SK-N-SH (cell line): Measurements from ENCODE around the gene ITGBL1. TPM values are rescaled to one million over a fixed set of nuclear protein-coding genes. Genes with fewer than 3 reads are reported as not detected.

Source experiments
- CTCF ChIA-PET: fragments of 300-600, 350-600 bp; formaldehyde crosslinking; extraction: SDS; loops from one replicate; lab custom pipeline; 2021; lab: Yijun Ruan, JAX
- POLR2A ChIA-PET: fragments of 350-600 bp; sonication (Branson Sonifier 250); formaldehyde crosslinking; extraction: SDS; loops from one replicate; lab custom pipeline; 2020; ENCODE audit warnings: antibody characterized with exemption, inconsistent platforms; lab: Yijun Ruan, JAX
- DNase-seq: peaks from one replicate; pipeline ENCODE4 v3.0.0; 2012
- H2AFZ ChIP-seq: fragments of 200-600 bp; sonication (generic); 2 replicates; pipeline ENCODE4 v1.8.1; 2016; ENCODE audit warnings: antibody characterized with exemption, mild to moderate bottlenecking, low read depth
- H3F3A ChIP-seq: fragments of 200-600 bp; sonication (generic); replicated peaks from 2 replicates; pipeline ENCODE3; 2016; ENCODE audit warnings: antibody characterized with exemption, mild to moderate bottlenecking; ENCODE audit not compliant: insufficient read depth
- H3K27ac ChIP-seq, 2 experiments: fragments of 200-500 bp in 1 of 2; fragments of 200-600 bp in 1 of 2; sonication (Bioruptor generic) in 1 of 2; sonication (generic), shearing (Covaris generic) in 1 of 2; 2 replicates each; pipeline versions ENCODE4 v1.5.1 to v1.6.1; 2014 to 2016; ENCODE audit warnings: low read depth in 2 of 2, inconsistent platforms in 1 of 2, low read length in 1 of 2, mild to moderate bottlenecking in 1 of 2, mixed read lengths in 1 of 2
- H3K27me3 ChIP-seq: fragments of 200-600 bp; sonication (generic), shearing (Covaris generic); 2 replicates; pipeline ENCODE4 v1.6.1; 2016; ENCODE audit warnings: mixed run types; ENCODE audit not compliant: insufficient read depth
- H3K36me3 ChIP-seq, 2 experiments: fragments of 200-500 bp in 1 of 2; fragments of 200-600 bp in 1 of 2; sonication (Bioruptor generic) in 1 of 2; sonication (generic) in 1 of 2; replicated peaks in 1 of 2; 2 replicates each; pipeline versions ENCODE3 to v1.5.1; 2014 to 2016; ENCODE audit warnings: low read length in 1 of 2, mild to moderate bottlenecking in 1 of 2; ENCODE audit not compliant: insufficient read depth in 2 of 2, control insufficient read depth in 1 of 2
- H3K4me1 ChIP-seq, 2 experiments: fragments of 200-500 bp in 1 of 2; fragments of 200-600 bp in 1 of 2; sonication (Bioruptor generic) in 1 of 2; sonication (generic), shearing (Covaris generic) in 1 of 2; 2 replicates each; pipeline versions ENCODE4 v1.5.1 to v1.6.1; 2014 to 2016; ENCODE audit warnings: low read depth in 1 of 2, low read length in 1 of 2, mixed run types in 1 of 2; ENCODE audit not compliant: insufficient read depth in 2 of 2, control insufficient read depth in 1 of 2
- H3K4me2 ChIP-seq: fragments of 200-600 bp; sonication (generic), shearing (Covaris generic); 2 replicates; pipeline ENCODE4 v1.6.1; 2017; ENCODE audit warnings: mixed run types
- H3K4me3 ChIP-seq, 2 experiments: fragments of 200-500 bp in 1 of 2; fragments of 200-600 bp in 1 of 2; sonication (Bioruptor generic) in 1 of 2; sonication (generic), shearing (Covaris generic) in 1 of 2; 2 replicates each; pipeline versions ENCODE4 v1.5.1 to v1.8.1; 2014 to 2016; ENCODE audit warnings: low read depth in 2 of 2, inconsistent platforms in 1 of 2, low read length in 1 of 2, mild to moderate bottlenecking in 1 of 2, mixed read lengths in 1 of 2, moderate library complexity in 1 of 2
- H3K79me2 ChIP-seq: fragments of 200-600 bp; sonication (generic); 2 replicates; pipeline ENCODE4 v1.8.1; 2017; ENCODE audit warnings: mild to moderate bottlenecking; ENCODE audit not compliant: insufficient read depth
- H3K9ac ChIP-seq: fragments of 200-600 bp; sonication (generic); 2 replicates; pipeline ENCODE4 v1.6.1; 2017; ENCODE audit warnings: mixed run types
- H3K9me2 ChIP-seq: fragments of 200-600 bp; sonication (generic); 2 replicates; pipeline ENCODE4 v1.6.1; 2017; ENCODE audit warnings: mixed run types
- H3K9me3 ChIP-seq: fragments of 200-600 bp; sonication (generic); 2 replicates; pipeline ENCODE4 v1.6.1; 2017; ENCODE audit warnings: mixed run types, mild to moderate bottlenecking, moderate library complexity
- H4K20me1 ChIP-seq: fragments of 200-600 bp; sonication (generic); 2 replicates; pipeline ENCODE4 v1.6.1; 2017; ENCODE audit warnings: mild to moderate bottlenecking, mixed run types; ENCODE audit not compliant: insufficient read depth
- ELF1 ChIP-seq: IDR thresholded peaks from 2 replicates; pipeline ENCODE4 v1.4.0; 2012
- EP300 ChIP-seq, 2 experiments: IDR thresholded peaks; 2 replicates each; pipeline versions ENCODE4 v1.4.0 to v1.6.1; 2012; ENCODE audit warnings: borderline replicate concordance in 1 of 2, low read depth in 1 of 2, low read length in 1 of 2
- EZH2phosphoT487 ChIP-seq: fragments of 200-600 bp; sonication (generic); IDR thresholded peaks from 2 replicates; pipeline ENCODE4 v1.6.1; 2017; ENCODE audit warnings: low read depth, mixed run types, mild to moderate bottlenecking, antibody characterized with exemption, moderate library complexity, borderline replicate concordance
- FOSL2 ChIP-seq: IDR thresholded peaks from 2 replicates; pipeline ENCODE4 v1.4.0; 2012; ENCODE audit warnings: low read depth, mild to moderate bottlenecking, moderate library complexity, borderline replicate concordance
- MXI1 ChIP-seq: IDR thresholded peaks from 2 replicates; pipeline ENCODE4 v1.6.1; 2012; ENCODE audit warnings: mild to moderate bottlenecking, low read depth, low read length, improper control_type of control experiment
- NRF1 ChIP-seq: IDR thresholded peaks from 2 replicates; pipeline ENCODE4 v1.6.1; 2012; ENCODE audit warnings: low read depth, mild to moderate bottlenecking, low read length
- PBX3 ChIP-seq: IDR thresholded peaks from 2 replicates; pipeline ENCODE4; 2012
- POLR2AphosphoS5 ChIP-seq: IDR thresholded peaks from 2 replicates; pipeline ENCODE4 v1.6.1; 2012; ENCODE audit warnings: low read depth, low read length
- REST ChIP-seq: IDR thresholded peaks from 2 replicates; pipeline ENCODE4 v1.6.1; 2012; ENCODE audit warnings: mild to moderate bottlenecking, low read depth, low read length, moderate library complexity
- SIN3A ChIP-seq: IDR thresholded peaks from 2 replicates; pipeline ENCODE4 v1.6.1; 2012; ENCODE audit warnings: low read depth, mild to moderate bottlenecking, low read length, moderate library complexity, borderline replicate concordance
- TEAD4 ChIP-seq: IDR thresholded peaks from 2 replicates; pipeline ENCODE4 v1.4.0; 2012; ENCODE audit warnings: mild to moderate bottlenecking, borderline replicate concordance; ENCODE audit not compliant: insufficient read depth
- YY1 ChIP-seq: IDR thresholded peaks from 2 replicates; pipeline ENCODE4 v1.4.0; 2012; ENCODE audit warnings: low read depth, mild to moderate bottlenecking
- WGBS: methylation state at CpG from one replicate; pipeline ENCODE4 v1.1.6; 2017; ENCODE audit warnings: low lambda C conversion rate; 5-methylcytosine and 5-hydroxymethylcytosine counted together
- polyA plus RNA-seq, 3 experiments: library from polyadenylated mRNA; depleted of rRNA; stranded (reverse); fragments of >200 nt; gene quantifications; 2 replicates each; pipeline ENCODE4 v1.2.3, GENCODE V29; 2012
- TF ChIP-seq, protein P1 (sequence below): IDR thresholded peaks from 2 replicates; pipeline ENCODE4 v1.4.0; 2012; ENCODE audit warnings: low read depth
- TF ChIP-seq, protein P2 (sequence below): fragments of 200-600 bp; sonication (generic); IDR thresholded peaks from 2 replicates; pipeline ENCODE4 v1.6.1; 2017; ENCODE audit warnings: antibody characterized with exemption, mild to moderate bottlenecking, moderate library complexity
- TF ChIP-seq, protein P3 (sequence below): IDR thresholded peaks from 2 replicates; pipeline ENCODE4 v1.4.0; 2012; ENCODE audit warnings: low read depth, borderline replicate concordance

The ITGBL1 gene
- polyA plus RNA-seq, 1 of the 3 experiments (the other 2 are of a cell fraction) = 78.7 TPM

GRCh38 chr13:101727118-101727517 is 274.6 kb downstream of the ITGBL1 start:
- Histone ChIP-seq H3K9me3 (no peaks in the 10 kb centered on the region), H4K20me1 (no peaks in the 10 kb centered on the region), H3K9ac (no peak overlapping the region), H3K9me2 (no peaks in the 10 kb centered on the region), H3K27me3 (no peaks in the 10 kb centered on the region), H3K27ac (no peak overlapping the region), H3F3A (no peaks in the 10 kb centered on the region), H3K4me2 (no peak overlapping the region), H2AFZ (no peak overlapping the region), H3K4me1 (peaks cover 0 to 4% of the 10 kb centered on the region in 2 experiments), H3K36me3 (peaks cover 22 to 23% of the 10 kb centered on the region in 2 experiments), H3K79me2 (no peaks in the 10 kb centered on the region), H3K4me3 (no peak overlapping the region)
- ChIA-PET POLR2A (no interaction called here), CTCF (interaction anchor here (1.8 to 2.6 kb wide), 2 partner anchors 11 to 31 kb away, joined by 5 to 10 read pairs; no protein-coding TSS in a partner anchor)
- no peak for DNase-seq
- TF ChIP-seq SIN3A (no peak), MXI1 (no peak), NRF1 (no peak), REST (no peak), TEAD4 (no peak), EZH2phosphoT487 (no peak), POLR2AphosphoS5 (no peak), FOSL2 (no peak)
- TF ChIP-seq, protein P1, sequence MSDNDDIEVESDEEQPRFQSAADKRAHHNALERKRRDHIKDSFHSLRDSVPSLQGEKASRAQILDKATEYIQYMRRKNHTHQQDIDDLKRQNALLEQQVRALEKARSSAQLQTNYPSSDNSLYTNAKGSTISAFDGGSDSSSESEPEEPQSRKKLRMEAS = no peak
- 44% methylated on average over 1 of the region's 1 CpG for WGBS

DNA sequence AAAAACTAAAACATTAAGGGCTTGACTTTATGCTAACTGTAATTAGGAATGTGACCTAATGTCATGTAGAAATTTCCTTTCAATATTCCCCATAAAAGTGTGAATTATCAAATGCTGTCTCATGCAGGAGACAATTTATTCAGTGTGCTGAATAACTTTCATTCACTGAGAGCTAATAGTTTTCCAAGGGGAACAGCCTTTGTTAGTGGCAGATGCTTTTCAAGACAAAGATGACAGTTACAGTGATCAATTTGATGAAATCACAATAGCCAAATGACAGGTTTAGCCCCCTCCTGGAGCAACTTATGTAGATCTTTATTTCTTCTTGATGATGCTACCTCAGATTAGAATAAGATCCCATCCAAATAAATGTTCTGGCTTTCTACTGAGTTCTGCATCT is 275.5 kb downstream of the ITGBL1 start:
- Histone ChIP-seq H3K27me3 (no peaks in the 10 kb centered on the region), H3K9me3 (no peaks in the 10 kb centered on the region), H3F3A (no peaks in the 10 kb centered on the region), H3K4me2 (no peak overlapping the region), H3K4me3 (no peak overlapping the region), H3K4me1 (peaks cover 0 to 4% of the 10 kb centered on the region in 2 experiments), H3K9ac (no peak overlapping the region), H3K79me2 (no peaks in the 10 kb centered on the region), H2AFZ (no peak overlapping the region), H4K20me1 (no peaks in the 10 kb centered on the region)
- ChIA-PET POLR2A (no interaction called here), CTCF (interaction anchor here (0.6 to 2.6 kb wide), 3 partner anchors 10 to 1174 kb away, joined by 3 to 10 read pairs (median 5); no protein-coding TSS in a partner anchor)
- DNase-seq = no peak
- TF ChIP-seq, protein P1 = no peak
- TF ChIP-seq PBX3 (no peak), ELF1 (no peak), EP300 (IDR thresholded peaks at IDR 0.05; ENCODE audit: borderline replicate concordance in 1 of 2, low read depth in 1 of 2, low read length in 1 of 2) (no peak), SIN3A (no peak), YY1 (no peak)
- TF ChIP-seq, protein P2, sequence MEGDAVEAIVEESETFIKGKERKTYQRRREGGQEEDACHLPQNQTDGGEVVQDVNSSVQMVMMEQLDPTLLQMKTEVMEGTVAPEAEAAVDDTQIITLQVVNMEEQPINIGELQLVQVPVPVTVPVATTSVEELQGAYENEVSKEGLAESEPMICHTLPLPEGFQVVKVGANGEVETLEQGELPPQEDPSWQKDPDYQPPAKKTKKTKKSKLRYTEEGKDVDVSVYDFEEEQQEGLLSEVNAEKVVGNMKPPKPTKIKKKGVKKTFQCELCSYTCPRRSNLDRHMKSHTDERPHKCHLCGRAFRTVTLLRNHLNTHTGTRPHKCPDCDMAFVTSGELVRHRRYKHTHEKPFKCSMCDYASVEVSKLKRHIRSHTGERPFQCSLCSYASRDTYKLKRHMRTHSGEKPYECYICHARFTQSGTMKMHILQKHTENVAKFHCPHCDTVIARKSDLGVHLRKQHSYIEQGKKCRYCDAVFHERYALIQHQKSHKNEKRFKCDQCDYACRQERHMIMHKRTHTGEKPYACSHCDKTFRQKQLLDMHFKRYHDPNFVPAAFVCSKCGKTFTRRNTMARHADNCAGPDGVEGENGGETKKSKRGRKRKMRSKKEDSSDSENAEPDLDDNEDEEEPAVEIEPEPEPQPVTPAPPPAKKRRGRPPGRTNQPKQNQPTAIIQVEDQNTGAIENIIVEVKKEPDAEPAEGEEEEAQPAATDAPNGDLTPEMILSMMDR = no peak
- TF ChIP-seq, protein P3, sequence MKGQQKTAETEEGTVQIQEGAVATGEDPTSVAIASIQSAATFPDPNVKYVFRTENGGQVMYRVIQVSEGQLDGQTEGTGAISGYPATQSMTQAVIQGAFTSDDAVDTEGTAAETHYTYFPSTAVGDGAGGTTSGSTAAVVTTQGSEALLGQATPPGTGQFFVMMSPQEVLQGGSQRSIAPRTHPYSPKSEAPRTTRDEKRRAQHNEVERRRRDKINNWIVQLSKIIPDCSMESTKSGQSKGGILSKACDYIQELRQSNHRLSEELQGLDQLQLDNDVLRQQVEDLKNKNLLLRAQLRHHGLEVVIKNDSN = no peak
- TF ChIP-seq, all 33 proteins: peak for 0
- H3K36me3 ChIP-seq = peaks cover 14 to 16% of the 10 kb centered on the region in 2 experiments
- H3K9me2 ChIP-seq = no peaks in the 10 kb centered on the region
- no peak overlapping the region for H3K27ac ChIP-seq
